Trophoblast cell (in vitro differentiated cells and primary cell): ENCODE measurements around the gene NBEAL2.

ENCODE experiments used
- DNase-seq, 2 donors: peaks; one replicate each; pipeline ENCODE4 v3.0.0-alpha.2; 2016
- H2AFZ ChIP-seq: 2 replicates; pipeline ENCODE4 v1.6.1; 2013; ENCODE audit warnings: low read length, moderate library complexity, mild to moderate bottlenecking; ENCODE audit not compliant: insufficient read depth, poor library complexity
- H2AK5ac ChIP-seq: 2 replicates; pipeline ENCODE4 v1.6.1; 2013; ENCODE audit warnings: mild to moderate bottlenecking, low read length
- H2BK120ac ChIP-seq: 2 replicates; pipeline ENCODE4 v1.6.1; 2013; ENCODE audit warnings: low read length, mild to moderate bottlenecking, moderate library complexity; ENCODE audit not compliant: insufficient read depth, poor library complexity
- H2BK12ac ChIP-seq: 2 replicates; pipeline ENCODE4 v1.6.1; 2013; ENCODE audit warnings: mild to moderate bottlenecking, low read length, moderate library complexity
- H2BK5ac ChIP-seq: 2 replicates; pipeline ENCODE4 v1.6.1; 2013; ENCODE audit warnings: low read length, low read depth, moderate library complexity, mild to moderate bottlenecking; ENCODE audit not compliant: poor library complexity
- H3K14ac ChIP-seq: 2 replicates; pipeline ENCODE4 v1.6.1; 2013; ENCODE audit warnings: mild to moderate bottlenecking, low read length
- H3K18ac ChIP-seq: 2 replicates; pipeline ENCODE4 v1.6.1; 2013; ENCODE audit warnings: mild to moderate bottlenecking, low read length
- H3K23ac ChIP-seq: 2 replicates; pipeline ENCODE4 v1.6.1; 2013; ENCODE audit warnings: low read length
- H3K27ac ChIP-seq: 2 replicates; pipeline ENCODE4 v1.5.1; 2013; ENCODE audit warnings: low read depth, mild to moderate bottlenecking, inconsistent platforms, low read length, moderate library complexity
- H3K27me3 ChIP-seq: 2 replicates; pipeline ENCODE4 v1.6.1; 2013; ENCODE audit warnings: inconsistent platforms, mild to moderate bottlenecking, low read length, moderate library complexity; ENCODE audit not compliant: insufficient read depth
- H3K36me3 ChIP-seq, 2 experiments: 1 replicate in 1 of 2; 2 replicates in 1 of 2; pipeline ENCODE4 v1.6.1; 2013; ENCODE audit warnings: low read length in 2 of 2, mild to moderate bottlenecking in 2 of 2, moderate library complexity in 1 of 2; ENCODE audit not compliant: insufficient read depth in 2 of 2, control insufficient read depth in 1 of 2
- H3K4ac ChIP-seq: 2 replicates; pipeline ENCODE4 v1.6.1; 2013; ENCODE audit warnings: low read depth, mild to moderate bottlenecking, low read length, moderate library complexity
- H3K4me1 ChIP-seq, 2 experiments: 1 replicate in 1 of 2; 2 replicates in 1 of 2; pipeline ENCODE4 v1.6.1; 2013; ENCODE audit warnings: low read length in 2 of 2, mild to moderate bottlenecking in 2 of 2, moderate library complexity in 1 of 2; ENCODE audit not compliant: insufficient read depth in 2 of 2, control insufficient read depth in 1 of 2
- H3K4me2 ChIP-seq: 2 replicates; pipeline ENCODE4 v1.6.1; 2013; ENCODE audit warnings: inconsistent platforms, mild to moderate bottlenecking, low read length, moderate library complexity
- H3K4me3 ChIP-seq: 2 replicates; pipeline ENCODE4 v1.5.1; 2013; ENCODE audit warnings: mild to moderate bottlenecking, low read depth, low read length, inconsistent platforms
- H3K79me1 ChIP-seq: one replicate; pipeline ENCODE4 v1.6.1; 2013; ENCODE audit warnings: low read length
- H3K79me2 ChIP-seq: 2 replicates; pipeline ENCODE4 v1.6.1; 2013; ENCODE audit warnings: low read length, mild to moderate bottlenecking; ENCODE audit not compliant: control insufficient read depth, insufficient read depth, poor library complexity
- H3K9ac ChIP-seq: 2 replicates; pipeline ENCODE4 v1.6.1; 2013; ENCODE audit warnings: mild to moderate bottlenecking, low read length
- H3K9me3 ChIP-seq: 2 replicates; pipeline ENCODE4 v1.6.1; 2013; ENCODE audit warnings: low read depth, mild to moderate bottlenecking, control low read depth, inconsistent platforms, low read length; ENCODE audit not compliant: insufficient read depth
- H4K12ac ChIP-seq: 2 replicates; pipeline ENCODE4 v1.6.1; 2013; ENCODE audit warnings: low read depth, mild to moderate bottlenecking, low read length, moderate library complexity
- H4K8ac ChIP-seq: 2 replicates; pipeline ENCODE4 v1.6.1; 2013; ENCODE audit warnings: low read depth, mild to moderate bottlenecking, low read length, moderate library complexity
- H4K91ac ChIP-seq: one replicate; pipeline ENCODE4 v1.6.1; 2013; ENCODE audit warnings: low read depth, mild to moderate bottlenecking, low read length, moderate library complexity
- WGBS: extraction: QIAGEN DNeasy Blood & Tissue Kit; methylation state at CpG from one replicate; pipeline ENCODE4 v1.1.7; 2013; ENCODE audit warnings: missing lambda C conversion rate; ENCODE audit not compliant: insufficient read length, insufficient coverage; ENCODE audit errors: extremely low coverage; 5-methylcytosine and 5-hydroxymethylcytosine counted together

Gene NBEAL2

DNA sequence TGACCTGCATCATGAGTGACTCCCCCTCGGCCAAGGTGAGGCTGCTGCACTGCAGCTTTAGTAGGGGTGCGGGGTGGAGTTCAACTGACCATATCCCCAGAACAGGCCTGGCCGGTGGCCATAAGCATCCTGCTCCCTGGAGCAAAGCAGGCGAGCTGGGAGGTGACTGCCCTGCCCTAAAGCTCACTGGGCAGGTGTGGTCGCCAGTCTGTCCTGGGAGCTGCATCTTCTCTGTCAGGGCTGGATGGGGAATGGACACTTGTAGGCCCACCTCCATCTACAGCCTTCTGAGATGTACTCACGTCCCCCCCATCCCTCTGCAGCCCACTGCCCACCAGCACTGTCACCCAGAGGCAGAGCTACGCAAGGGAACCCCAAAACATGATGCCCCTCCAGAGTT is 14.5 kb downstream of the NBEAL2 start:
- no peak overlapping the region for H3K4ac ChIP-seq
- DNase-seq = no peak
- H4K91ac ChIP-seq = no peak overlapping the region
- no peak overlapping the region for H3K9ac ChIP-seq
- H2AK5ac ChIP-seq = no peak overlapping the region
- H3K4me2 ChIP-seq = no peak overlapping the region
- H3K79me1 ChIP-seq = no peaks in the 10 kb centered on the region
- WGBS = no CpG with 5 or more reads among the region's 7 CpGs
- peaks cover 0 to 2% of the 10 kb centered on the region in 2 experiments for H3K4me1 ChIP-seq
- H3K4me3 ChIP-seq = no peak overlapping the region
- H4K8ac ChIP-seq = no peak overlapping the region
- no peaks in the 10 kb centered on the region for H3K27me3 ChIP-seq
- no peak overlapping the region for H4K12ac ChIP-seq
- H3K18ac ChIP-seq = no peak overlapping the region
- no peak overlapping the region for H2BK5ac ChIP-seq
- peaks cover 2% of the 10 kb centered on the region for H3K9me3 ChIP-seq
- no peak overlapping the region for H3K14ac ChIP-seq
- H2BK120ac ChIP-seq = no peak overlapping the region
- H3K79me2 ChIP-seq = no peaks in the 10 kb centered on the region
- peaks cover 30 to 35% of the 10 kb centered on the region in 2 experiments for H3K36me3 ChIP-seq
- H3K27ac ChIP-seq = no peak overlapping the region
- H2BK12ac ChIP-seq = no peak overlapping the region
- no peak overlapping the region for H3K23ac ChIP-seq
- no peak overlapping the region for H2AFZ ChIP-seq

DNA sequence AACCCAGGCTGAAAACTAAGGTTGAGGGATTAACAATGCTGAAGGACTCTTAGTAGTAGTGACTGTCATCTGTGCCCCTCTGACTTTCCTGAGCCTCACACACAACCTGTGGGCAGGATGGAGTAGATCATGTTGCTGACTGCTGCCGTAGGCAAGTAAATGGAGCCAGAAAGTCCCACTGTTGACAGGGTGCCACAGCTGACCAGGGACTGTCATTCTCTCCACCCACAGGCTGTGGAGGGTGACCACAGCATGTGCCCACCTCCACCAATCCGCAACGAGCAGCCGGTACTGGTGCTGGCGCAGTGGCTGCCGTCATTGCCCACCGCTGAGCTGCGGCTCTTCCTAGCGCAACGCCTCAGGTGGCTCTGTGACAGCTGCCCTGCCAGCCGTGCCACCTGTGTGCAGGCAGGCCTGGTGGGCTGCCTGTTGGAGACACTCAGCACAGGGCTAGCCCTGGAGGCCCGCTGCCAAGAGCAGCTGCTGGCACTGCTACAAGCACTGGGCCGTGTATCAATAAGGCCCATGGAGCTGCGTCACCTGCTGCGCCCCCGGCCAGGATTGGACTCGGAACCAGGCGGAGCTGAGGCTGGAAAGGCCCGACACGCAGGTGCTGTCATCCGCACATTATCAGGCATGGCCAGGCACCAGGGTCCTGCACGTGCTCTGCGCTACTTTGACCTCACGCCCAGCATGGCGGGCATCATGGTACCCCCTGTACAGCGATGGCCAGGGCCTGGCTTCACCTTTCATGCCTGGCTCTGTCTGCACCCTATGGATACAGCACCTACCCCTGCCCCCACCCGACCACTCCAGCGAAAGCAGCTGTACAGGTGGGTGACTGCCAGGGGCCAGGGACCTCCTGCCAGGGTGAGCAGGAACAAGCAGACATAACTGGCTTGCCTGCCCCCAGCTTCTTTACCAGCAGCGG is 15.6 kb downstream of the NBEAL2 start:
- peaks cover 38 to 39% of the 10 kb centered on the region in 2 experiments for H3K36me3 ChIP-seq

GRCh38 chr3:46995901-46996562 is 16.6 kb downstream of the NBEAL2 start:
- Histone ChIP-seq H3K4ac (no peak overlapping the region), H4K91ac (no peak overlapping the region), H3K36me3 (peaks cover 43 to 46% of the 10 kb centered on the region in 2 experiments), H3K4me3 (no peak overlapping the region), H3K79me2 (no peaks in the 10 kb centered on the region), H3K79me1 (no peaks in the 10 kb centered on the region), H2AFZ (no peak overlapping the region), H3K27me3 (no peaks in the 10 kb centered on the region), H2AK5ac (no peak overlapping the region), H4K8ac (no peak overlapping the region), H3K4me2 (no peak overlapping the region), H3K4me1 (peaks cover 0 to 2% of the 10 kb centered on the region in 2 experiments), H3K14ac (no peak overlapping the region), H2BK5ac (no peak overlapping the region), H3K9me3 (peaks cover 5% of the 10 kb centered on the region), H3K18ac (no peak overlapping the region), H2BK12ac (no peak overlapping the region), H4K12ac (no peak overlapping the region), H3K27ac (no peak overlapping the region), H3K23ac (no peak overlapping the region), H2BK120ac (no peak overlapping the region), H3K9ac (no peak overlapping the region)
- DNase-seq = no peak
- WGBS = no CpG with 5 or more reads among the region's 22 CpGs

More for the DNA sequence above, 15.6 kb downstream of the NBEAL2 start:
- H2AK5ac ChIP-seq = no peak overlapping the region
- H3K79me1 ChIP-seq = no peaks in the 10 kb centered on the region
- H4K8ac ChIP-seq = no peak overlapping the region
- no peak overlapping the region for H3K4me2 ChIP-seq
- H2AFZ ChIP-seq = no peak overlapping the region
- H3K27ac ChIP-seq = no peak overlapping the region
- no peak overlapping the region for H2BK12ac ChIP-seq
- no peak overlapping the region for H4K12ac ChIP-seq
- H3K23ac ChIP-seq = no peak overlapping the region
- no peak overlapping the region for H3K9ac ChIP-seq
- no CpG with 5 or more reads among the region's 29 CpGs for WGBS
- H2BK120ac ChIP-seq = no peak overlapping the region
- no peak overlapping the region for H3K4me3 ChIP-seq
- H3K27me3 ChIP-seq = no peaks in the 10 kb centered on the region
- no peak overlapping the region for H3K14ac ChIP-seq
- H3K9me3 ChIP-seq = peaks cover 2% of the 10 kb centered on the region
- peaks cover 0 to 2% of the 10 kb centered on the region in 2 experiments for H3K4me1 ChIP-seq
- H2BK5ac ChIP-seq = no peak overlapping the region
- H3K18ac ChIP-seq = no peak overlapping the region
- H4K91ac ChIP-seq = no peak overlapping the region
- H3K79me2 ChIP-seq = no peaks in the 10 kb centered on the region
- no peak for DNase-seq
- no peak overlapping the region for H3K4ac ChIP-seq

GRCh38 chr3:46996689-46997452 is 17.4 kb downstream of the NBEAL2 start:
- Histone ChIP-seq H3K9me3 (peaks cover 5% of the 10 kb centered on the region), H3K79me1 (no peaks in the 10 kb centered on the region), H3K4me1 (peaks cover 0 to 2% of the 10 kb centered on the region in 2 experiments), H2BK12ac (no peak overlapping the region), H3K4ac (no peak overlapping the region), H4K91ac (no peak overlapping the region), H3K9ac (no peak overlapping the region), H3K4me3 (no peak overlapping the region), H3K27ac (no peak overlapping the region), H3K27me3 (no peaks in the 10 kb centered on the region), H2AK5ac (no peak overlapping the region), H4K12ac (no peak overlapping the region), H3K36me3 (peaks cover 42 to 46% of the 10 kb centered on the region in 2 experiments), H2BK120ac (no peak overlapping the region), H3K23ac (no peak overlapping the region), H3K18ac (no peak overlapping the region), H3K4me2 (no peak overlapping the region), H2AFZ (no peak overlapping the region), H4K8ac (no peak overlapping the region), H2BK5ac (no peak overlapping the region), H3K14ac (no peak overlapping the region), H3K79me2 (no peaks in the 10 kb centered on the region)
- no CpG with 5 or more reads among the region's 12 CpGs for WGBS
- no peak for DNase-seq
